ENCODE data around the gene DEDD. TPM values are rescaled to one million over a fixed set of nuclear protein-coding genes. Genes with fewer than 3 reads are reported as not detected.

The DEDD gene
- total RNA-seq, 4 donors from 2014 or later = 27.5 to 34.6 (median 31.1) TPM

DNA sequence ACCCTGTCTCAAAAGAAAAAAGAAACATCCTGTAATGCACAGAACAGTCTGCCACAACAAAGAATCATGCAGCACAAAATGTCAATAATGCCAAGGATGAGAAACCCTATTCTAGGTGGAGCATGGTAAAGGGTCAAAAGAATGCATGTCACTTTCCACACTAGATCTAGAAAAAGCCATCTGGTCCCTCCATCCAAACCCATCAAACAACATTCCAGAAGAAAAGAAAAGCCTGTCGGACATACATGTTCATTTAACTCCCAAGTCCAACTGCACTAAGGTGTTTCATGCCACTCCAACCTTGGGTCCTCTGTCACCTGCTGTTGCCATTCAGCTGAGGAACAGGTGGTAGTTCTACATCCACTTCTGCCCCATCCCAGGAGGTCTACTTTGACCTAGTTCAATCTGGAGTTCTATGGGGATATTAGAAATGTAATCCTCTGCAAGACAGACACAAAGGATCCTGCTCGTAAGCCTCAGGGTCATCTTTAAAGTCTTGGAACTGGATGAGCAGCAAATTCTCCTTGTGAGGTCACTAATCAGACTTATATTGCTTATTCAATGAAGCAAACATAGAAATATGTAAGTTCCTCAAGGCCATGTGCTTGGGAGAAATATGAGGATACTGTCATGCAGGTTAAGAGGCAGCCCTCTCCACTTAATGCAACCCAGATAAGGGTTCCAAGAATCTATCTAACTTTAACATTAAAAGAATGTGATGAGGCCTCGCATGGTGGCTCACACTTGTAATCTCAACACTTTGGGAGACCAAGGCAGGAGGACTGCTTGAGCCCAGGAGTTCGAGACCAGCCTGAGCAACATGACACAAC, 3.7 kb downstream of the DEDD start:
- TF ChIP-seq POLR2A (IDR thresholded peaks at IDR 0.05) = no peak
- TF ChIP-seq, protein P1, sequence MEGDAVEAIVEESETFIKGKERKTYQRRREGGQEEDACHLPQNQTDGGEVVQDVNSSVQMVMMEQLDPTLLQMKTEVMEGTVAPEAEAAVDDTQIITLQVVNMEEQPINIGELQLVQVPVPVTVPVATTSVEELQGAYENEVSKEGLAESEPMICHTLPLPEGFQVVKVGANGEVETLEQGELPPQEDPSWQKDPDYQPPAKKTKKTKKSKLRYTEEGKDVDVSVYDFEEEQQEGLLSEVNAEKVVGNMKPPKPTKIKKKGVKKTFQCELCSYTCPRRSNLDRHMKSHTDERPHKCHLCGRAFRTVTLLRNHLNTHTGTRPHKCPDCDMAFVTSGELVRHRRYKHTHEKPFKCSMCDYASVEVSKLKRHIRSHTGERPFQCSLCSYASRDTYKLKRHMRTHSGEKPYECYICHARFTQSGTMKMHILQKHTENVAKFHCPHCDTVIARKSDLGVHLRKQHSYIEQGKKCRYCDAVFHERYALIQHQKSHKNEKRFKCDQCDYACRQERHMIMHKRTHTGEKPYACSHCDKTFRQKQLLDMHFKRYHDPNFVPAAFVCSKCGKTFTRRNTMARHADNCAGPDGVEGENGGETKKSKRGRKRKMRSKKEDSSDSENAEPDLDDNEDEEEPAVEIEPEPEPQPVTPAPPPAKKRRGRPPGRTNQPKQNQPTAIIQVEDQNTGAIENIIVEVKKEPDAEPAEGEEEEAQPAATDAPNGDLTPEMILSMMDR (IDR thresholded peaks at IDR 0.05) = no peak
- WGBS, 2 donors = 95 to 97% methylated on average over 4 of the region's 4 CpGs
- no peak overlapping the region for H3K27ac ChIP-seq
- peaks cover 15 to 22% of the 10 kb centered on the region in 2 donors for H3K4me1 ChIP-seq
- no peak overlapping the region for H3K4me3 ChIP-seq (replicated peaks in 1 of 3)
- H3K36me3 ChIP-seq = peaks cover 18 to 19% of the 10 kb centered on the region in 2 donors
- H3K9me3 ChIP-seq = no peaks in the 10 kb centered on the region
- no peak for DNase-seq
- H3K27me3 ChIP-seq = no peaks in the 10 kb centered on the region
- intact Hi-C loops (cut with DNase I) = no loop called here

DNA sequence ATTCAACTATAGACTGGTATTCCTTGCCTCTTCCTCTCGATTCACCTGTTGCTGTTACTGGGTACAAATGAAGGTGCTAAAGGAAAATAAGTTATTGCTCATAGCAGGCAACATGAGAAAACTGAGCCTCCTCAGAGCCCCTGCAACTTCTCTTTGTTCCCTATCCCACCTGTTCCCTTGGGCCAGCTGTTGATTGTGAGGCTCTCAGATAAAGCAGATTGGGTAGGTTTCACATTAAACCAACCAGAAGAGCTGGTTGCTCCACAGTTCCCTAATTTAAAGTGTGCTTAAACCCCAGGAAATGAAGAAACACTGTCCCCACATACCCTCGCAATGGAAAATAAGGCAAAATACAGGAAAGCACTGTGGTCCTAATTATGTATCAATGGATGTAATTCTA, 4.8 kb downstream of the DEDD start:
- DNase-seq = no peak
- H3K4me3 ChIP-seq (replicated peaks in 1 of 3) = no peak overlapping the region
- TF ChIP-seq, protein P1 (IDR thresholded peaks at IDR 0.05) = no peak
- intact Hi-C loops (cut with DNase I) = no loop called here
- peaks cover 26 to 28% of the 10 kb centered on the region in 2 donors for H3K36me3 ChIP-seq
- H3K9me3 ChIP-seq = no peaks in the 10 kb centered on the region
- H3K27ac ChIP-seq = no peak overlapping the region
- 90 to 92% methylated on average over 2 of the region's 2 CpGs for WGBS, 2 donors
- H3K4me1 ChIP-seq = peaks cover 11 to 18% of the 10 kb centered on the region in 2 donors
- no peaks in the 10 kb centered on the region for H3K27me3 ChIP-seq

DNA sequence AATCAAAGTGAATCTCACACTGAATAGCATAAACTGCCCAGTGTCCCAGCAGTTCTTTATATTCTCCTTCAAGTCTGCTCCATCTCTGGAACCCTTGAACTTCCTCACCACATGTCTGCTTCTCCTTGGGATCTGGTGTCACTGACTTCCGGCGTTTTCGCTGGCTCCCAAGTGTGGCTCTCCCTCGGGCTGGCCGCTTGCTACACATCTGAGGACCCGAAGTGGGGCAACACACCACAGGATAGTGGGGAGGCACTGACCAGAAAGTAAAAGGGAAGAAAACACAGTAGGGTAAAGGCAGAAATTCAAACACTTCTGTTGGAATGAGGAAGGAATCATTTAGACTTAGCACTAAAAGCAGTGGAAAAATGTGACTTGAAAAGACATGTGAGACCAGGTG, 9.5 kb downstream of the DEDD start:
- no peak for DNase-seq
- intact Hi-C loops (cut with DNase I) = no loop called here
- H3K4me3 ChIP-seq (replicated peaks in 1 of 3) = no peak overlapping the region
- peaks cover 39 to 42% of the 10 kb centered on the region in 2 donors for H3K36me3 ChIP-seq
- H3K4me1 ChIP-seq = peaks cover 10 to 22% of the 10 kb centered on the region in 2 donors
- TF ChIP-seq, protein P1 (IDR thresholded peaks at IDR 0.05) = no peak
- no peak for TF ChIP-seq POLR2A (IDR thresholded peaks at IDR 0.05)
- H3K27ac ChIP-seq = no peak overlapping the region
- 90 to 92% methylated on average over 6 of the region's 6 CpGs for WGBS, 2 donors
- no peaks in the 10 kb centered on the region for H3K9me3 ChIP-seq
- no peaks in the 10 kb centered on the region for H3K27me3 ChIP-seq

DNA sequence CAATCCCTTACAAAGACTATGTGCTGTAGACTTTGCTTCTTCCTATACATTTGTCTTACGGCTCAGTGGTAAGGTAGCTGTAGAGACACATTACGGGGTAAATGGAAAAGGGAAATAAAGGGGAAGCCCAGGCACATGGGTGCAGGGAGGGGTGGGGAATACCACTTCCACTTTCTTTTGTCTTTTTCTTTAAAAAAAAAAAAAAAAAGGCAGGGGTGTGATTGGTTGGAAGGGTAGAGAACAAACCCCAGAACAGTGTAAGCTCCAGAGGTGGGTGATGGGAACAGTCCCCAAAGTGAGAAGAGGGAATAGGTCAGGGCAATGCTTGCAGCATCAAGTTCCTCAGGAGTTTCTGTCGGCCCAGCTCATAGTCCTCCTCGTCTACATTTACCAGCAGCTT, 10.6 kb downstream of the DEDD start:
- no peak for TF ChIP-seq POLR2A (IDR thresholded peaks at IDR 0.05)
- TF ChIP-seq, protein P1 (IDR thresholded peaks at IDR 0.05) = no peak
- Histone ChIP-seq H3K27ac (no peak overlapping the region), H3K4me3 (replicated peaks in 1 of 3) (no peak overlapping the region), H3K27me3 (no peaks in the 10 kb centered on the region), H3K4me1 (peaks cover 15 to 25% of the 10 kb centered on the region in 2 donors), H3K36me3 (peaks cover 33 to 38% of the 10 kb centered on the region in 2 donors), H3K9me3 (no peaks in the 10 kb centered on the region)
- intact Hi-C loops (cut with DNase I) = no loop called here
- WGBS, 2 donors = 68 to 72% methylated on average over 4 of the region's 4 CpGs
- DNase-seq = no peak

DNA sequence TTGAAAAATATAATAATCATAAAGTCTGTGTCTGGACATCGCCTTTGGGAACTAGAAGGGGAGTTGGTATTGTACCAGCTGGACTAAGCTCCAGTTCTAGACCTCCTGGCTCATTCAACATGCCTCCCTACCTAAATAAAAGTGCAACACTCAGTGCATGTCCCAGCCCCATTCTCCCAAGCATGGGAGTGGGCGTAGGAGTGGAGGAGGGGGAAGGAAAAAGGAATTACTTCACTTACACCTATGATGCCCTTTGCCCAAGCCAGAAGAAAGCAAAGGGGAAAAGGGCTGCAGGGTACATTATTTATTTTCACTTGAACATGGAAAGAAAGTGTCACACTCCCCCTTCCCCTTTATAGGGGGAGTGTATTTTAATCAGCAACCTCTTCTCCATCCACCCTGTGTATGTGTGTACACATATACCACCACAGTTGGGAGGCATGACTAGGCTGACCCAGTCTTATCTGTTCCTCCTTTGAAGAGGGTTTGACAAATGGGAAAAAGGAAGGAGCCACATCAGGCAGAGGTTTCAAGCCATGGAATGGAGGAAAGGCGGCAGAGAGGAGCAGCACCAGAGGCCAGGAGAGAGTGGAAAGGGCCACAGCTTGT, 11.3 kb downstream of the DEDD start:
- no peak overlapping the region for H3K4me3 ChIP-seq (replicated peaks in 1 of 3)
- peaks cover 33 to 38% of the 10 kb centered on the region in 2 donors for H3K36me3 ChIP-seq
- WGBS, 2 donors = 96% methylated on average over 3 of the region's 3 CpGs
- DNase-seq = no peak
- intact Hi-C loops (cut with DNase I) = no loop called here
- no peaks in the 10 kb centered on the region for H3K27me3 ChIP-seq
- H3K4me1 ChIP-seq = peaks cover 20 to 32% of the 10 kb centered on the region in 2 donors
- no peaks in the 10 kb centered on the region for H3K9me3 ChIP-seq
- TF ChIP-seq POLR2A (IDR thresholded peaks at IDR 0.05) = no peak
- TF ChIP-seq, protein P1 (IDR thresholded peaks at IDR 0.05) = no peak
- no peak overlapping the region for H3K27ac ChIP-seq
